IPS DF 6.9 (cell line): ENCODE data around the gene RACGAP1.
"Not testable (repeated sequence)": the region's sequence is repeated elsewhere in the genome, so short reads cannot be mapped to it uniquely, and the experiment has no call there.

ENCODE experiments used
- DNase-seq: peaks from one replicate; pipeline ENCODE4 v3.0.0-alpha.2; 2013; ENCODE audit warnings: low read depth, low spot score
- H3K27ac ChIP-seq: one replicate; pipeline ENCODE4 v1.5.1; 2013; ENCODE audit warnings: low read length, control low read depth
- H3K27me3 ChIP-seq: 2 replicates; pipeline ENCODE4 v1.6.1; 2013; ENCODE audit warnings: mild to moderate bottlenecking, low read length; ENCODE audit not compliant: control insufficient read depth, insufficient read depth
- H3K36me3 ChIP-seq: 2 replicates; pipeline ENCODE4 v1.6.1; 2013; ENCODE audit warnings: low read length; ENCODE audit not compliant: control insufficient read depth, insufficient read depth
- H3K4me1 ChIP-seq: 2 replicates; pipeline ENCODE4 v1.6.1; 2013; ENCODE audit warnings: low read length; ENCODE audit not compliant: control insufficient read depth, insufficient read depth
- H3K4me3 ChIP-seq: 2 replicates; pipeline ENCODE4 v1.5.1; 2013; ENCODE audit warnings: mild to moderate bottlenecking, low read length
- H3K9me3 ChIP-seq: 2 replicates; pipeline ENCODE4 v1.6.1; 2013; ENCODE audit warnings: low read length, inconsistent platforms; ENCODE audit not compliant: control insufficient read depth, insufficient read depth
- WGBS: extraction: QIAGEN DNeasy Blood & Tissue Kit; methylation state at CpG from one replicate; pipeline ENCODE4 v1.1.7; 2013; ENCODE audit warnings: mixed read lengths, missing lambda C conversion rate; ENCODE audit not compliant: insufficient read length, insufficient coverage; 5-methylcytosine and 5-hydroxymethylcytosine counted together

RACGAP1 gene

DNA sequence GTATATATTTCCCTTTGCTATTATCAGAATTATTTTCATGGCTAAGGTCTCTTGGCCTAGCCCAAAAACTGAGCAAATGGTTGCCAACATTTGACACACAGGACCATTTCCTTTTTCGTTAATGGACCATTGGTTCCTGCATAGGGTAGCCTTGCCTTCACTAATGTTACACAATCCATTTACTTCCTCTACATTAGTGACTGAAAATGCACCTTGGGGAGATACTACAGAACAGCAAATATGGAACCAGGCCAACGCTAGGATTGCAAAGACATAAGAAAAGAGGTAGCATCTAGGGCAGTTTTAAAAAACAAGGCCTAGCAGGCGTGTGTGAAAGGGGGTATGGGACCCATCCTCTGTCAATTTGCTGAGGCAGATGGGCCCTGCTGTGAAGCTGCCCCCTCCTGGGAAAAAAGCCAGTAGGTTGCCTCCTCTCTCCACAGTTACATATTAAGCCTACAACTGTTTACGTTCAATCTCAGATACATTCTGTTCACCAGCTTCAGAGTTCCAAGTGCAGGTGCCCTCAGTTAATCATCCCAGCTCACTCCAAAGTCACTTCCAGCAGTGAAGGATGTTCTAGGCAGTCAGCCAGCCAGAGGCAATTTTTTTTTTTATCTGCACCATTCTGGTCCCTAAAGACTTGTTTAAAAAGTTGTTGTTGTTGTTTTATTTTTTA, 37.5 kb downstream of the RACGAP1 start:
- no peak overlapping the region for H3K27ac ChIP-seq
- H3K4me1 ChIP-seq: no peaks in the 10 kb centered on the region
- DNase-seq: no peak
- H3K4me3 ChIP-seq: no peak overlapping the region
- peaks cover 12% of the 10 kb centered on the region; the same call in 1 of the 2 replicates for H3K36me3 ChIP-seq
- no CpG with 5 or more reads among the region's 4 CpGs for WGBS
- no peaks in the 10 kb centered on the region for H3K9me3 ChIP-seq
- H3K27me3 ChIP-seq: no peaks in the 10 kb centered on the region

DNA sequence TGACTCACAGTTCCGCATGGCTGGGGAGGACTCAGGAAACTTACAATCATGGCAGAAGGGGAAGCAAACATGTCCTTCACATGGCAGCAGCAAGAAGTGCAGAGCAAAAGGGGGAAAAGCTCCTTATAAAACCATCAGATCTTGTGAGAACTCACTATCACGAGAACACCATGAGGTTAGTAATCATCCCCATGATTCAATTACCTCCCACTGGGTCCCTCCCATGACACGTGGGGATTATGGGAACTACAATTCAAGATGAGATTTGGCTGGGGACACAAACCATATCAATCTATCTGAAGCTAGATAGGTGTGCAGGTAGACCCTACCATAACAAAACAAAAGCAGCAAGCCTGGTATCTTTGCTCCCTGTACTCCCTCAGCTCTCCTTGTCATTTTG, 38.8 kb downstream of the RACGAP1 start:
- H3K9me3 ChIP-seq, H3K27ac ChIP-seq, H3K36me3 ChIP-seq, H3K4me1 ChIP-seq, DNase-seq, H3K4me3 ChIP-seq, H3K27me3 ChIP-seq: not testable (repeated sequence)
- WGBS: no CpG with 5 or more reads among the region's 3 CpGs

DNA sequence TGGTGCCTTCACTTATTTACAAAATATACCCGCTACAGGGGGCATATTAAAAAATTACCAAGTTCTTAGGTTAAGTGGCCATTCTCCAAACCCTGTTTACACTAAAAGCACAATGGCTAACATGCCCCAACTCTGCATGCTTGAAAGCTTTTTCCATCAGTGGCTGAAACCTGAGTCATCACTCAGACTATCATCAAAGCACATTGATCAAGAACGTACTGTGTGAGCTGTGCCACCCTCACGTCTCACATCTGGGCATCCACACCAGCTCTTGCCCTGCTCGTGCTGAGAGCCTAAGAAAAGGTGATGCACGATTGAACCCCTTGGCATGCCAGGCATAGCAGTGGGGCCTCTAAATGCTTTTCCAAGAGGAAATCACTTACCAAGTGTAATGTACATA, 39.3 kb downstream of the RACGAP1 start:
- Histone ChIP-seq H3K4me1 (no peaks in the 10 kb centered on the region), H3K27me3 (no peaks in the 10 kb centered on the region), H3K36me3 (peaks cover 5% of the 10 kb centered on the region; the same call in 1 of the 2 replicates), H3K4me3 (no peak overlapping the region), H3K27ac (no peak overlapping the region), H3K9me3 (no peaks in the 10 kb centered on the region)
- WGBS: no CpG with 5 or more reads among the region's 5 CpGs
- no peak for DNase-seq

DNA sequence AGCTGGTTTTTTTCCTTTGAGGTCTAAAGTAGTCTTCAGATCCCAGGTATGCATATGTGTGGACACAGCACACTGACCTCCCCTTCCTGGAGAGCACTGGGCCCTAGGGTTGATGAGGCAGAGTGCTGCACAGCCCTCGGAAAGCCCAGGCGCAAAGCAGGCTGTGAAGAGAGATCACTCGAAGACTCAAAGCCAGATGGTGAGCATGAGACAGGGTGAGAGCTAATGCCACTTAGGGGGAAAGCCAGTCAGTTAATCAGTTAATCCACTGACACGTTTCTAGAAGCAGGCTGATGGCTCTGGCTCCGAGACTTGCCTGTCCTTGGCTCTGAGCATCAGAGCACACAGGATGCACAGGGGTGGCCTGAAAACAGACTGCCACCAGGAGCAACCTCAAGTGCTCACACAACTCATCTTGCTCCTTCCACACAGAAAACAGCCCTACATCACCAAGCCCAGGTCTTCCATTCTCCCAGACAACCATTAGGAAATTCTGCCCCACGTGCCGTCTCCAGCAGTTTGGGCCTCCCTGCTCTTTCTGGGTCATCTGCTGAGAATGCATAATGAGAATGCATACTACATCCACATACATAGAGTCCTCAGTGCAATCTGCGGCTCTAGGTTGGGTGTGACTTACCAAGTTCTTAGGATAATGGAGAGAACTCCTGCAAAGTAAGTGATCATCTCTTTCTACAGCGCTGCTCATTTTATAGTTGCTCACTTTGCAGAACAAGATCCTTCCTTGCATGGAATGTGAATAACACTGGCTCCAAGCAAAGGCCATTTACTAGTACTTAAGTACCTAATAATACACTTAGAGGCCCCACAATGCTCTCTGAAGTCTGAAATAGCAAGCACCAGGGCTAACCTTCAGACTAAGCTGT, 40.6 kb downstream of the RACGAP1 start:
- DNase-seq: no peak
- Histone ChIP-seq H3K4me1 (no peaks in the 10 kb centered on the region), H3K4me3 (no peak overlapping the region)

DNA sequence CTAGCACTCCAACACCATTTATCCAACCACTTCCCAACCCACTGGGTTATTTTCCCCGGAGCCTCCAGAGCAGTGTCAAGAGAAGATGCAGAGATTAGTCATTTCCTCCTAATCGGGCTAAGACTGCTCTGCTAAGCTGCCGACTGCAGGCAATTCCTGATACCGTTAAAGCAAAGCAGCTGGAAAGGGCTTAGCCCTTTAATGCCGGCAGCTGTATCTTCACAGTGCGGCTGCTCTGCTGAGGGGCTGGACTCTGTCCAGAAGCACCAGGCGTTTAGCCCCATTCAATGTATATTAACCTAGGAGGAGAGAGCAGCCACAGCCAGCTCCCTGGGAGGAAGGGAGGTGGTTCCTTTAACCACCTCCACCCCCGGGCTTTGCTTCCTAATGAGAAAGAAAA, 41.4 kb downstream of the RACGAP1 start:
- H3K9me3 ChIP-seq: no peaks in the 10 kb centered on the region
- H3K27me3 ChIP-seq: no peaks in the 10 kb centered on the region
- peaks cover 5% of the 10 kb centered on the region; the same call in 1 of the 2 replicates for H3K36me3 ChIP-seq
- H3K4me3 ChIP-seq: no peak overlapping the region
- no peak for DNase-seq
- no CpG with 5 or more reads among the region's 8 CpGs for WGBS
- no peak overlapping the region for H3K27ac ChIP-seq
- H3K4me1 ChIP-seq: peaks cover 2% of the 10 kb centered on the region; the same call in 1 of the 2 replicates

More for the DNA sequence above, 40.6 kb downstream of the RACGAP1 start:
- Histone ChIP-seq H3K27me3 (no peaks in the 10 kb centered on the region), H3K9me3 (no peaks in the 10 kb centered on the region), H3K27ac (no peak overlapping the region), H3K36me3 (peaks cover 5% of the 10 kb centered on the region; the same call in 1 of the 2 replicates)
- no CpG with 5 or more reads among the region's 9 CpGs for WGBS

DNA sequence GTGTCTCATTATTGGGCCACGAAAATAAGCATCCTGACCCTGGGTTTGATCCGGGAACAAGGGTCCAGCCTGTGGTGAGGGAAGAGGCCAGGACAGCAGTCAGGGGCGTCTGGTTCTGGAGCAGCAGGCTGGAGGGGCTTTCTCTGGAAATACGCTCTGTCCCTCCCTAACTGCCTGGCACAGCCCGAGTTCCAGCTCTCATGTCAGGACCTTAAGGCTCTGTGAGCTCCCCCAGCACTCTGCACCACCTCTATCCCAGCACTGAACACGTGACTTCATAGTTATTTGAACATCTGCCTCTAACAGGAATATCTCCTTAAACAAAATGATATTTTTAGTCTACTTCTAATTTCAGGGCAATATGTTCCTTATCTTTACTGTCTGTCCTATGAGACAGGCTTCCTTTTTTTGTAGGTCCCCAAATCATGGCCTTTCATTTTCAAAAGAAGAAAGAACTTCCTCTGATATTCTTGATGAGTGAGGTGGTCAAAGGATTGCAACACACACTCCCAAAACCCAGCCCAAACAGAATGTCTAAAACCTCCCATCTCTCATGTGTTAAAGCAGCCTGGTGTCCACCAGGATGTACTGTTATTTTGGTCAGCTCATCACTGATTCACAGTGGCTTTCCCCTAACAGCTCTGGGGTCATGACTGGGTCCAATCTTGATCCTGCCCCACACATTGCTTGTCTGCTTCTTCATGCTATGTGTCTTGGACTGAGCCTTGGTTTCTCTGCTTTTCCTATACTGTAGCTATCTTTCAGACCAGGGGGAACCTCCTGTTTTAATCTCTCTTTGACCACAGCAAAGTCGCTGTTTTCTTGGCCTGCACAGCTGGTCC, 42.8 kb downstream of the RACGAP1 start:
- Histone ChIP-seq H3K27ac (no peak overlapping the region), H3K4me1 (peaks cover 2% of the 10 kb centered on the region; the same call in 1 of the 2 replicates), H3K36me3 (0 out of 2 replicates have a peak, but pooled peaks cover 3% of the 10 kb centered on the region), H3K4me3 (no peak overlapping the region), H3K27me3 (no peaks in the 10 kb centered on the region), H3K9me3 (no peaks in the 10 kb centered on the region)
- no peak for DNase-seq
- WGBS: no CpG with 5 or more reads among the region's 7 CpGs

DNA sequence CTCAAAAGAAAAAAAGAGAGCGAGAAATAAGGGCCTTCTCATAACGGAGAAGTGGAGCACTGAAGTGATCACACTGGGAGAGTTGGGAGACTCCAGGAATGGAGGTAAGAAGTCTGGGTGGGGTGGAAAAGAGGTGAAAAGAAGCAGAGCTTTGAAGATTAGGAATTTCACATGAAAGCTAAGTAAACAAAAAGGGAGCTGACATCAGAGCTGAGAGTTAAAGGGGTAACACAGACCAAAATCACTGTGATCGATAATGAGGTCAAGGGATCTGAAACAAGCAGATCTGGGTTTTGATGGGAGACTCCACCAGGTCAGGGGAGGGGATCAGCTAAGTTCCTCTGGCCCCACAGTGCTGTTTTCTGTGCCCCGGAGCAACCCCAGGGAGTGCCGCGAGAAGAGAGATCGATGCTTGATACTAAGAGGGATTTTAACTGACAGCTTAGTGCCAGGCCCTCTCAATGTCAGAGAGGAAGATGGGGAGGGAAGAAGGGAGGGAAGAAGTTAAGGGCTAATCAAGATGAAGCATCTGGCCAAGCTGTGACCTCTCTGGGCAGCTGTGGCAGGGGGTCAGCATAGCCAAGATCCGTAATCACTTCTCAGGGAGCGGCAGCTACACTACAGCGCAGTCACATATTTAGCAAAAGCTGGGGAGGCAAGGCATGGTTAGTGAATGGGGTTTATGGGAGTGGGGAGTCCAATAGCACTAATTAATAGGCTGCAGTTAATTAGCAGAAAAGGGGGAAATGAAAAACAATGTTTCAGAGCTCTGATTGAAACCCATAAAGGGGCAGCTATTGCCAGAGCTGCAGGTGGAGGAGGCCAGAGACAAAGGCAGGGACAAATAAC, 44.6 kb downstream of the RACGAP1 start:
- no peaks in the 10 kb centered on the region for H3K27me3 ChIP-seq
- H3K4me1 ChIP-seq: peaks cover 2% of the 10 kb centered on the region; the same call in 1 of the 2 replicates
- no peak overlapping the region for H3K4me3 ChIP-seq
- DNase-seq: no peak
- WGBS: no CpG with 5 or more reads among the region's 10 CpGs
- no peaks in the 10 kb centered on the region for H3K36me3 ChIP-seq
- no peaks in the 10 kb centered on the region for H3K9me3 ChIP-seq
- no peak overlapping the region for H3K27ac ChIP-seq

DNA sequence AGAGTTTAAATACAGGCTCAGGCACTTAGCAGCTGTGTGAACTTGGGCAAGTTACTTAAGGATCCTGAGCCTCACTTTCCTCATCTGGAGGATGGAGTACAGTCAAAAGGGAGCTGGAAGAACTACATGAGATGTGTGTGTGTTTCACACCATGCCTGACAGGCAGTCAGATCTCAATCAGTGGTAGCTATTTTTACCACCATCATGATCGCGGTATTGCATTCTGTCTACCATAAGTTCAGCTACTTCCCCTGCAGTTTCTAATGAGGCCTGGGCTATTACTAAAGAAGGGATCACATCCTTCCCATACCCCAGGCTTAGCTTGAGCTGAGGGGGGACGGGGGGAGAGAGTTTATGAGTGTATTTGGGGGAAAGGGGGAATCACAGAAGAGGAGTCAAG, 45.5 kb downstream of the RACGAP1 start:
- peaks cover 2% of the 10 kb centered on the region; the same call in 1 of the 2 replicates for H3K4me1 ChIP-seq
- no peaks in the 10 kb centered on the region for H3K9me3 ChIP-seq
- H3K27ac ChIP-seq: no peak overlapping the region
- no peaks in the 10 kb centered on the region for H3K36me3 ChIP-seq
- WGBS: no CpG with 5 or more reads among the region's 3 CpGs
- H3K4me3 ChIP-seq: no peak overlapping the region
- DNase-seq: no peak
- no peaks in the 10 kb centered on the region for H3K27me3 ChIP-seq

DNA sequence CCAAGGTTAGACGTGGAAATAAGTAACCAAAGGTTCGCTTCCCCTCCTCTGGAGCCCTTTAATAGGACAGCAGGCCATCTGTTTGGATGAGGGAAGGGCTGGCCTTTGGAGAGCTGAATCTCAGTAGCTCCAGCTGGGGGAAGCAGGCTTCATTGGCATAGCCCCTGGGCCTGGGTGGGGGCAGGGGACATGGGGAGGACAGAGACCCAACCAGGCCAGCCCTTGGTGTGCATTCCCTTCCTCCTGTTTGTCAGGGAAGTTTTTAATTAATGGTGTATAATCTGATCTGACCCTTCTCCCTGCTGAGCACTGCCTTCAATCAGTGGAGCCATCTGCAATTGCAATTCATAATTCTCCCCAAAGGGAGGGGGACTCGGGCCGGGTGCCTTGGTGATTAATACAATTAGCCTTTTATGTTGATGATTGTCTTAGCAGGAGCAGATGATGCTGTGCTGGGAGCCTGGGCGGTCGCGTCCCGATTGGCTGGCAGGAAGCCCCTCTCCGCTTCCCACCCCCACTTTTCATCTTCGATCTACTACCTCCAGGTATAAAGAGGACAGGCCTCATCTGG, 46.2 kb downstream of the RACGAP1 start:
- Histone ChIP-seq H3K9me3 (no peaks in the 10 kb centered on the region), H3K36me3 (no peaks in the 10 kb centered on the region), H3K4me3 (no peak overlapping the region), H3K27ac (no peak overlapping the region), H3K27me3 (no peaks in the 10 kb centered on the region), H3K4me1 (peaks cover 2% of the 10 kb centered on the region; the same call in 1 of the 2 replicates)
- WGBS: no CpG with 5 or more reads among the region's 10 CpGs
- no peak for DNase-seq
